ENCODE data around the gene NCOA7.
A peak's percentile ranks its signal among the peaks of the same experiment; 100 is the strongest.
"Not testable (repeated sequence)": the region's sequence is repeated elsewhere in the genome, so short reads cannot be mapped to it uniquely, and the experiment has no call there.

The NCOA7 gene

DNA sequence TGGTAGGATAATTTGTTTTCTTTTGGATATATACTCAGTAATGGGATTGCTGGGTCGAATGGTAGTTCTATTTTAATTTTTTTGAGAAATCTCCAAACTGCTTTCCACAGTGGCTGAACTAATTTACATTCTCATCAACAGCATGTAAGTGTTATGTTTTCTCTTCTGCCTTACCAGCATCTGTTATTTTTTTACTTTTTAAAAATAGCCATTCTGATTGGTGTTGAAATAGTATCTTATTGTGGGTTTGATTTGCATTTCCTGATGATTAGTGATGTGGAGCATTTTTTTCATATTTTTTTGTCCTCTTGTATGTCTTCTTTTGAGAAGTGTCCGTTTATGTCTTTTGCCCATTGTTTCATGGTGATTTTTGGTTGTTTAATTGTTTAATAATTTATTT, 177.7 kb downstream of the NCOA7 start:
- DNase-seq (ENCODE audit: low read depth) = no peak
- TF ChIP-seq, protein P1, sequence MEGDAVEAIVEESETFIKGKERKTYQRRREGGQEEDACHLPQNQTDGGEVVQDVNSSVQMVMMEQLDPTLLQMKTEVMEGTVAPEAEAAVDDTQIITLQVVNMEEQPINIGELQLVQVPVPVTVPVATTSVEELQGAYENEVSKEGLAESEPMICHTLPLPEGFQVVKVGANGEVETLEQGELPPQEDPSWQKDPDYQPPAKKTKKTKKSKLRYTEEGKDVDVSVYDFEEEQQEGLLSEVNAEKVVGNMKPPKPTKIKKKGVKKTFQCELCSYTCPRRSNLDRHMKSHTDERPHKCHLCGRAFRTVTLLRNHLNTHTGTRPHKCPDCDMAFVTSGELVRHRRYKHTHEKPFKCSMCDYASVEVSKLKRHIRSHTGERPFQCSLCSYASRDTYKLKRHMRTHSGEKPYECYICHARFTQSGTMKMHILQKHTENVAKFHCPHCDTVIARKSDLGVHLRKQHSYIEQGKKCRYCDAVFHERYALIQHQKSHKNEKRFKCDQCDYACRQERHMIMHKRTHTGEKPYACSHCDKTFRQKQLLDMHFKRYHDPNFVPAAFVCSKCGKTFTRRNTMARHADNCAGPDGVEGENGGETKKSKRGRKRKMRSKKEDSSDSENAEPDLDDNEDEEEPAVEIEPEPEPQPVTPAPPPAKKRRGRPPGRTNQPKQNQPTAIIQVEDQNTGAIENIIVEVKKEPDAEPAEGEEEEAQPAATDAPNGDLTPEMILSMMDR (IDR thresholded peaks at IDR 0.05; ENCODE audit: low read depth, low read length, missing control alignments) = no peak
- no peak overlapping the region for H3K4me3 ChIP-seq (ENCODE audit: low read depth, low read length)
- in situ Hi-C loops (cut with HindIII; ENCODE audit: low sequenced_read_pairs) = loop anchor here (25.0 kb wide), 1 partner anchor 181 kb away; the partner anchor contains the start of gene NCOA7

- DNase-seq (ENCODE audit: low read depth) = no peak
- H3K4me3 ChIP-seq (ENCODE audit: low read depth, low read length) = no peak overlapping the region
- in situ Hi-C loops (cut with HindIII; ENCODE audit: low sequenced_read_pairs) = loop anchor here (25.0 kb wide), 1 partner anchor 183 kb away; the partner anchor contains the start of gene NCOA7
- TF ChIP-seq, protein P1 (IDR thresholded peaks at IDR 0.05; ENCODE audit: low read depth, low read length, missing control alignments) = no peak
These were observed 180.0 kb downstream of the NCOA7 start for GRCh38 chr6:125970760-125971159.

- in situ Hi-C loops (cut with HindIII; ENCODE audit: low sequenced_read_pairs) = loop anchor here (25.0 kb wide), 1 partner anchor 185 kb away; the partner anchor contains the start of gene NCOA7
- not testable (repeated sequence) for H3K4me3 ChIP-seq (ENCODE audit: low read depth, low read length); DNase-seq (ENCODE audit: low read depth)
These were observed 181.7 kb downstream of the NCOA7 start for GRCh38 chr6:125972478-125972877.

- in situ Hi-C loops (cut with HindIII; ENCODE audit: low sequenced_read_pairs) = loop anchor here (25.0 kb wide), 1 partner anchor 187 kb away; the partner anchor contains the start of gene NCOA7
- TF ChIP-seq, protein P1 (IDR thresholded peaks at IDR 0.05; ENCODE audit: low read depth, low read length, missing control alignments) = peak; percentile 8
- DNase-seq (ENCODE audit: low read depth) = peak; percentile 43
- no peak overlapping the region for H3K4me3 ChIP-seq (ENCODE audit: low read depth, low read length)
These were observed 183.6 kb downstream of the NCOA7 start for GRCh38 chr6:125974214-125974866.

DNA sequence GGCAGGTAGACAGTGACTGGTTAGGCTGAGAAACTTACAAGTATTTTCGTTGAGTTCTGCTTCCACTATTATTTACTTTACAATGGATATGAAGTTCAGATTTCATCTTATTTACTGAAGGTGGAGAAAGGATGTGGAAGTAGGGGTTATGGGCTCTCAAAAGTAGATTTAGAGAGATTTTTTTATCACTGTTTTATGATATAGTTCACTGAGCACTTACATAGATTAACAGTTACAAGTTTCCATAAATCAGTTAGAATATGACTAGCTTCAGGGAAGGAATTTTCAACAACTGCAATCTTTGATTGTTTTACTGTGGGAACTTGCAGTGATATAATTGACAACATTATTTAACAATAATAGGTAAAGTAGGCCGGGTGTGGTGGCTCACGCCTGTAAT, 188.3 kb downstream of the NCOA7 start:
- H3K4me3 ChIP-seq (ENCODE audit: low read depth, low read length) = no peak overlapping the region
- DNase-seq (ENCODE audit: low read depth) = no peak
- TF ChIP-seq, protein P1 (IDR thresholded peaks at IDR 0.05; ENCODE audit: low read depth, low read length, missing control alignments) = no peak
- in situ Hi-C loops (cut with HindIII; ENCODE audit: low sequenced_read_pairs) = no loop called here
